ENCODE data around the gene COG5.

COG5 gene

DNA sequence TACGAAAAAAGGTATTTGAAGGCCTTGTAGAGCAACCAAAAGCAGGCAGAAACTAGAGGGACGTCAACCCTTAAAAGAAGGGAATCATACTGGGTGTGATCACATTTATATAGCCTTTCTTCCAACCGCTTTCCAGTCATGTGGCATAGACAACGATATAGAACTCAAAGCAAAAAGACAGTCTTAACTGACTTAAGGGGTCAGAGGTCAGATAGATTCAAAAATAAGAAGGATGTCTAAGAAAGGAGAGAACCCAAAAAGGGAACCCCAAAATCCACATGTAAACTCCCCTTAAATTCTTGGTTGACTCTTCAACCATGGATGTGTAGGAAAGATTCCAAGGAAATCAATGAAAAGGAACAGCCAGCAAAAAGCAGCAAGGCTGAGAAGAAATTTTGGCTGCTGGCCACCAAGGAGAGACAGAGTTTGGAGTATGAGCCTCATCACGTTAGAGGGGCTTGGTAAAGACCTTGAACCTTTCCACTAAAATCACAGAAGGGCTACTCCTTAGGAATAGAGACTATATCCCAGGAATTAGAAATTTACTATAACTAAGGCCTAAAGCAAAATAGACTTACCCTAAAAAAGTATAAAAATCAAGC is 24.9 kb upstream of the COG5 start:
- Histone ChIP-seq H3K27me3 (ENCODE audit: insufficient read depth, low read length) (no peaks in the 10 kb centered on the region), H4K20me1 (ENCODE audit: insufficient read depth, low read length) (no peaks in the 10 kb centered on the region), H3F3A (ENCODE audit: insufficient read depth, low read length) (no peaks in the 10 kb centered on the region), H3K27ac (ENCODE audit: low read depth, low read length, poor library complexity, severe bottlenecking) (no peak overlapping the region), H3K4me1 (ENCODE audit: insufficient read depth, low read length, severe bottlenecking) (no peaks in the 10 kb centered on the region), H3K4me3 (ENCODE audit: low read depth, low read length, poor library complexity, severe bottlenecking) (no peak overlapping the region), H2AFZ (ENCODE audit: low read length) (no peak overlapping the region), H3K9me3 (ENCODE audit: low read length) (no peaks in the 10 kb centered on the region), H3K36me3 (ENCODE audit: insufficient read depth, low read length) (peaks cover 48% of the 10 kb centered on the region), H3K9ac (ENCODE audit: low read length) (no peak overlapping the region), H3K4me2 (ENCODE audit: low read length) (no peak overlapping the region), H3K9me2 (ENCODE audit: low read depth, low read length) (no peaks in the 10 kb centered on the region), H3K79me2 (ENCODE audit: insufficient read depth, low read length) (no peaks in the 10 kb centered on the region)
- no peak for TF ChIP-seq EZH2 (IDR thresholded peaks at IDR 0.05; ENCODE audit: borderline replicate concordance, low read length)
- TF ChIP-seq, protein P1, sequence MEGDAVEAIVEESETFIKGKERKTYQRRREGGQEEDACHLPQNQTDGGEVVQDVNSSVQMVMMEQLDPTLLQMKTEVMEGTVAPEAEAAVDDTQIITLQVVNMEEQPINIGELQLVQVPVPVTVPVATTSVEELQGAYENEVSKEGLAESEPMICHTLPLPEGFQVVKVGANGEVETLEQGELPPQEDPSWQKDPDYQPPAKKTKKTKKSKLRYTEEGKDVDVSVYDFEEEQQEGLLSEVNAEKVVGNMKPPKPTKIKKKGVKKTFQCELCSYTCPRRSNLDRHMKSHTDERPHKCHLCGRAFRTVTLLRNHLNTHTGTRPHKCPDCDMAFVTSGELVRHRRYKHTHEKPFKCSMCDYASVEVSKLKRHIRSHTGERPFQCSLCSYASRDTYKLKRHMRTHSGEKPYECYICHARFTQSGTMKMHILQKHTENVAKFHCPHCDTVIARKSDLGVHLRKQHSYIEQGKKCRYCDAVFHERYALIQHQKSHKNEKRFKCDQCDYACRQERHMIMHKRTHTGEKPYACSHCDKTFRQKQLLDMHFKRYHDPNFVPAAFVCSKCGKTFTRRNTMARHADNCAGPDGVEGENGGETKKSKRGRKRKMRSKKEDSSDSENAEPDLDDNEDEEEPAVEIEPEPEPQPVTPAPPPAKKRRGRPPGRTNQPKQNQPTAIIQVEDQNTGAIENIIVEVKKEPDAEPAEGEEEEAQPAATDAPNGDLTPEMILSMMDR (IDR thresholded peaks at IDR 0.05; ENCODE audit: low read length): no peak

DNA sequence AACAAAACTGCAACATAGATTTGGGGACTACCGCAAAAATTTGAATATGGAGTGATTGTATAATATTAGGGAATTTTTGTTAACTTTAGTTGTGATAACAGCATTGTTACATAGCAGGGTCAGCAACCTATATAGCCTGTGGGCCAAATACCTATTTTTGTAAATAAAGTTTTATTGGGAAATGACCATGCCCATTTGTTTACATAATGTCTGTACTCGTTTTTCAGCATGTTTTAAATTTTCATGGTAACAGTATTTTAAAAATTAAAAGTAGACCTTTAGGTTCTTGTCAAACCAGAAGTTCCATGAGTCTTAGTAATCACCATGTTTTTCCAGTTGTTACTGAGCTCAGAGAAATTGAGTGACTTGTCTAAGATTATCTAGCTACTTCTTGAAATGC is 21.0 kb upstream of the COG5 start:
- Histone ChIP-seq H3K27me3 (ENCODE audit: insufficient read depth, low read length) (no peaks in the 10 kb centered on the region), H2AFZ (ENCODE audit: low read length) (no peak overlapping the region), H3K9me2 (ENCODE audit: low read depth, low read length) (no peaks in the 10 kb centered on the region), H3K9ac (ENCODE audit: low read length) (no peak overlapping the region), H3K9me3 (ENCODE audit: low read length) (no peaks in the 10 kb centered on the region), H3K27ac (ENCODE audit: low read depth, low read length, poor library complexity, severe bottlenecking) (no peak overlapping the region), H3K4me1 (ENCODE audit: insufficient read depth, low read length, severe bottlenecking) (peaks cover 30% of the 10 kb centered on the region), H3K4me2 (ENCODE audit: low read length) (no peak overlapping the region), H3K4me3 (ENCODE audit: low read depth, low read length, poor library complexity, severe bottlenecking) (no peak overlapping the region), H3K79me2 (ENCODE audit: insufficient read depth, low read length) (peaks cover 13% of the 10 kb centered on the region), H4K20me1 (ENCODE audit: insufficient read depth, low read length) (no peaks in the 10 kb centered on the region), H3K36me3 (ENCODE audit: insufficient read depth, low read length) (peaks cover 48% of the 10 kb centered on the region), H3F3A (ENCODE audit: insufficient read depth, low read length) (no peaks in the 10 kb centered on the region)
- TF ChIP-seq, protein P1 (IDR thresholded peaks at IDR 0.05; ENCODE audit: low read length): no peak
- TF ChIP-seq EZH2 (IDR thresholded peaks at IDR 0.05; ENCODE audit: borderline replicate concordance, low read length): no peak

DNA sequence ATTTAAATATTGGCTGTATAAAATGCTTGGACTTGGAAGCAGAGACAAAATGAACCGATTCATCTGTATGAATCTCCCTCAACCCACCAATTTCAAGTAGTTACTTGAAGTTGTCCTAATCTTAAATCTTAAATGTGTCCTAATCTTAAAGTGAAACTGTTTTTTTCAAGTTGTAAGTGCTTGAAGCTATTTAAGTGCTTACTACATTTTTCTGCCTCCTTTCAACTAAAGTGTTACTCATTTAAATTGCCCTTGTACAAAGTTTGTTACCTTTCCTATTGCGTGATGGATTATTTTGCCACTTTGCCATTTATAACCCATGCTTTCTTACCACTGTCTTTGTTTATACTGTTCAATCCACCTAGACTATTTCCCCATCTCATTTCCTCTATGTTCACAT is 19.2 kb upstream of the COG5 start:
- Histone ChIP-seq H2AFZ (ENCODE audit: low read length) (no peak overlapping the region), H3F3A (ENCODE audit: insufficient read depth, low read length) (0 out of 2 replicates have a peak, but pooled peaks cover 6% of the 10 kb centered on the region), H3K27me3 (ENCODE audit: insufficient read depth, low read length) (no peaks in the 10 kb centered on the region), H3K4me2 (ENCODE audit: low read length) (peak overlapping the region; percentile 91), H3K9ac (ENCODE audit: low read length) (peak overlapping the region; percentile 7; the same call in 1 of the 2 replicates), H3K9me2 (ENCODE audit: low read depth, low read length) (no peaks in the 10 kb centered on the region), H4K20me1 (ENCODE audit: insufficient read depth, low read length) (no peaks in the 10 kb centered on the region), H3K27ac (ENCODE audit: low read depth, low read length, poor library complexity, severe bottlenecking) (peak overlapping the region; percentile 22), H3K79me2 (ENCODE audit: insufficient read depth, low read length) (peaks cover 13% of the 10 kb centered on the region), H3K4me1 (ENCODE audit: insufficient read depth, low read length, severe bottlenecking) (peaks cover 36% of the 10 kb centered on the region), H3K36me3 (ENCODE audit: insufficient read depth, low read length) (peaks cover 33% of the 10 kb centered on the region), H3K9me3 (ENCODE audit: low read length) (no peaks in the 10 kb centered on the region), H3K4me3 (ENCODE audit: low read depth, low read length, poor library complexity, severe bottlenecking) (peak overlapping the region; percentile 16)
- TF ChIP-seq, protein P1 (IDR thresholded peaks at IDR 0.05; ENCODE audit: low read length): no peak
- TF ChIP-seq EZH2 (IDR thresholded peaks at IDR 0.05; ENCODE audit: borderline replicate concordance, low read length): no peak
